ENCODE results near the gene PTPN3.

Gene PTPN3

GRCh38 chr9:109506097-109506712 lies 8.1 kb upstream of the PTPN3 start:
- no peak for DNase-seq (ENCODE audit: low read depth)

DNA sequence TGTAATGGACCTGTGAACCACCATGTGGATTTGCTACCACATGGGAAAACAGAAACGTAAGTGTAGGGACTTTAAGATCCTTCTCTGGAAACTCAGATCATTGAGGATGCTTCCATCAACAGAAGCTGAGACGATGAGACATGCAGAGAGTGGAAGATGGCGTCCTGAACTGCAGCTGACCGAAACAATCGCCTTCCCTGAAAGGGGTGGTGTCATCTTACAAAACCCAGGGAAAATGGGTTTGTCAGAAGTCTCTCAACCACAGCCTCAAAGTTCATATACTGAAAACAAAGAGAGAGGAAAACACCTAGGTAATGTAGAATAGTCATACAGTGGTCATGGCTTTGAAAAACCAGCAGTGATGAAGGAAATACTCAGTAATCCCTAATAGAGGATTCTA lies 6.6 kb upstream of the PTPN3 start:
- no peak for DNase-seq (ENCODE audit: low read depth)

DNA sequence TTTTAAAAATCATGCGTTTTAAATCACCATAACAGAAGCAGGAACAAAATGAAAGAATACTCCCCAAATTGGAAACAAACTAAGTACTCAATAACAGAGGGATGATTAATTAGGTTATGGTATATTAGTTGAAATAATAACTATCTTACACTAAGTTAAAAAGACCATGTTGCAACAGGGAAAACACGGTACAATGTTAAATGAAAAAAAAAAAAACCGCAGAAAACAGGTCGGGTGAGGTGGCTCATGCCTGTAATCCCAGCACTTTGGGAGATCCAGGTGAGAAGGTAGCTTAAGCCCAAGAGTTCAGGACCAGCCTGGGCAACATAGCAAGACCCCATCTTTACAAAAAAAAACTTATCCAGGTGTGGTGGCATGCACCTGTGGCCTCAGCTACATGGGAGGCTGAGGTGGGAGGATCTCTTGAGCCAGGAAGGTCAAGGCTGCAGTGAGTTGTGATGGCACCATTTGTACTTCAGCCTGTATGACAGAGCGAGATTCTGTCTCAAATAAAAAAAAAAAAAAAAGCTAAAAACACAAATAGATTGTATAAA lies 2.4 kb upstream of the PTPN3 start:
- DNase-seq (ENCODE audit: low read depth): no peak

DNA sequence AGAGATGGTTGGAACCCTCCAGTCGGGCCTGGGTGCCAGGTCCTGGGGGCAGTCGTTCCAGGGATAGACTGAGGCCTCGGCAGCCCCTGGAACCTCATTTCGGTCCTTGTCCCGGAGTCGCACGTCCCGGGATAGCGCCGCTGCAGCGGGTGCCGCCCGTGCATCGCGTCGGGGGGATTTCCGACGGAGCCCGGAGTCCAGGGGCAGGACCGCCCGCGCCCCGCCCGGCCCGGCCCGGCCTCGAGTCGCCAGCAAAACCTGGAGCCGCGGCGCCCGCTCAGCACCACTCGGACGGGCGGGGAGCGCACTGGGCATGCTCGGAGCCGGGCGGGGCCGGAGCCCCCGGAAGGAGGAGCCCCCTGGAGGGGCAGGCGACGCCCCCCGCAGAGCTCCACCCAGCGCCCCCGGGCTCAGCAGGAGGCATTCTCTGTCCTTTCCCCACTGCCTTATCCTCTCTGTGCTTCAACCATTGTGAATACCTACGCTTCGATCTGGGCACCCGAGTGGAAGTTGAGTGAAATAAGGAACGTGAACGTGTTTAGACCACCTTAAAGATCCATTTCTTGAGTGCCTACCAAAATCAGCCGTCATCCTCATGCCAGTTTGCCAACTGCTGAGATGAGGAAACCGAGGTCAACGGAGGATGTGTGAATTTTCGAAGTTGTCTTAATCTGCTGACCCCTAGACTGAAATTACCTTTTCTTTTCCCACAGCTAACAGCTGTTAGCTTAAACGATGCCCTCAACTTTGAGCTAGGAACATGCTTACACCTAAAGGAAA lies 1.7 kb upstream of the PTPN3 start:
- no peak for DNase-seq (ENCODE audit: low read depth)

- DNase-seq (ENCODE audit: low read depth): no peak
These were observed 1.1 kb upstream of the PTPN3 start for GRCh38 chr9:109499093-109499630.

GRCh38 chr9:109497226-109498153 lies 617 bp downstream of the PTPN3 start:
- DNase-seq (ENCODE audit: low read depth): no peak

DNA sequence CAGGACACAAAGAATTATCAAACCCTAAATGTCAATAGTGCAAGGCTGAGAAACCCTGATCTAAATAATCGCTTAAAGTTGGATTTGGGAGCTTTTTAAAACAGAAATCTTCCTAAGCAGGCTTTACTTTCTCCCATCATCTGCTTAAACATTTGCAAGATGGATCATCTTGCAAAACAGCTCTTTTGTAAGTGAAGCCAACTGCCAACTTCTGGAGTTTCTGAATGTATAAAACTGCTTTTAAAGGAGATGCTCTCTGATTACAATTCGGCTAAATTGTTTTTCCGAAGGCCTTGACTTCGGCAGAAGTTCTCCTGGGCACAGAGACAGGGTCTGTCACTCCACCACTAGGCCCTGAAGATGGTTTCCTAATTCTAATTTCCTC lies 1.3 kb downstream of the PTPN3 start:
- DNase-seq (ENCODE audit: low read depth): no peak

- DNase-seq (ENCODE audit: low read depth): no peak
These were observed 1.9 kb downstream of the PTPN3 start for GRCh38 chr9:109496218-109496617.

- no peak for DNase-seq (ENCODE audit: low read depth)
These were observed 4.5 kb downstream of the PTPN3 start for GRCh38 chr9:109493648-109494047.

GRCh38 chr9:109491590-109491989 lies 6.5 kb downstream of the PTPN3 start:
- DNase-seq (ENCODE audit: low read depth): no peak

GRCh38 chr9:109488791-109489492 lies 9.2 kb downstream of the PTPN3 start:
- DNase-seq (ENCODE audit: low read depth): no peak

DNA sequence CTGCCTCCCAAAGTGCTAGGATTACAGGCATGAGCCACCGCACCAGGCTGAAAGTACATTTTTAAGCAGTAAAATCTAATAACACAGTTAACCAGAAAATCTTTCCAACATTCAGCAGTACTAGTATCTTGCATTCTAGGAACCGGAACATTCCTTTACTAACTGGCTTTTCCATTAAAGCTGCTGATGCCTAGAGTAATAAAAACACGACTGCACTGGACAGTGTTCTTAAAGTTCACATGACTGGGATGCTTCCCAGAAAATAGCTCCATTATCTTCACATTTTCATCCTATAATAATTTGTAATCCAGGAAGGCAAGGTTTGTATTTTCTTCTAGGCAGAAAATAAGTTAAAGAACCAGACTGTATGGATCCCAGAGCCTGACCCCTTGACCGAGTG lies 9.8 kb downstream of the PTPN3 start:
- no peak for DNase-seq (ENCODE audit: low read depth)

GRCh38 chr9:109487247-109487646 lies 10.9 kb downstream of the PTPN3 start:
- no peak for DNase-seq (ENCODE audit: low read depth)

GRCh38 chr9:109483744-109484429 lies 14.2 kb downstream of the PTPN3 start:
- no peak for DNase-seq (ENCODE audit: low read depth)

DNA sequence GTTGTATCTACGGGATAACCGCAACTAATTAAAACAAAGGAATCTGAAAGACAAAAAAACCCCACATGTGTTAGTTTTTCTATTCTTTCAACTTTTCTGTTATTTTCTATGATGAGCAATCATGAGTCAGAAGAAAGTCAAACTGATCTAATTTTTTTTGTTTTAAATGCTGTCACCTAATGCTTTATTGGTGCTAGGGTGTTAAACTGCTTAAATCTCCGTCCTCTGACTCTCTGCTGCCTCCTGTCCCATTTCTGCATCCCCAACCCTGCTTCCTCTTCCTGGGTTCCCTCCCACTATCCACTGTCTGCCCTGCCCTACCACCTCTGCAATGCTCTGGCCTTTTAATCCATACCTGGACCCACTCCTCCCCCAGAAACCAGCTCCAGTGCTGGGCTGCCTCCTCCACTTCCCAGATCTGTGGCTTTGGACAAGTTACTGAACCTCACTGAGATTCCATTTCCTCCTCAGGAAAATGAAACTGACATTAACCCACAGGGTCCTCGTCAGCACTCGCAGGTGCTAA lies 15.7 kb downstream of the PTPN3 start:
- no peak for DNase-seq (ENCODE audit: low read depth)

DNA sequence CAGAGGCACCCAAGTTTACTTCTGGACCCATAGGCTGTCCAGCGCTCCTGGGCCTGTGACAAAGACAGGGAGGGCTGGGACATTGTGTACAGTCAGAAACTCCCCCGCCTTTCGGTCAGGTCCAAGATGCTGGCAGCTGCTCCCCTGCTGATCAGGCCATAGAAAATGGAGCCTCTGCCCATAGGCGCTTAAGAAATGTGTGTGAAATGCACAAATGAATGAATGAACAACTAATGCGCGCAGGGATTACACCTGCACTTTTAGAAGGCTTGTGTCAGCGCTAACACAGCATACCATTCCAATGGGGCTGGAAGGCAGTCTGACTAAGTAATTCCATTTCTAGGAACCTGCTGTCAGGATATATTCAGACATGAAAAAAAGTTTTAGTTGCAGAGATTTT lies 16.3 kb downstream of the PTPN3 start:
- no peak for DNase-seq (ENCODE audit: low read depth)

GRCh38 chr9:109479822-109480221 lies 18.3 kb downstream of the PTPN3 start:
- DNase-seq (ENCODE audit: low read depth): no peak

DNA sequence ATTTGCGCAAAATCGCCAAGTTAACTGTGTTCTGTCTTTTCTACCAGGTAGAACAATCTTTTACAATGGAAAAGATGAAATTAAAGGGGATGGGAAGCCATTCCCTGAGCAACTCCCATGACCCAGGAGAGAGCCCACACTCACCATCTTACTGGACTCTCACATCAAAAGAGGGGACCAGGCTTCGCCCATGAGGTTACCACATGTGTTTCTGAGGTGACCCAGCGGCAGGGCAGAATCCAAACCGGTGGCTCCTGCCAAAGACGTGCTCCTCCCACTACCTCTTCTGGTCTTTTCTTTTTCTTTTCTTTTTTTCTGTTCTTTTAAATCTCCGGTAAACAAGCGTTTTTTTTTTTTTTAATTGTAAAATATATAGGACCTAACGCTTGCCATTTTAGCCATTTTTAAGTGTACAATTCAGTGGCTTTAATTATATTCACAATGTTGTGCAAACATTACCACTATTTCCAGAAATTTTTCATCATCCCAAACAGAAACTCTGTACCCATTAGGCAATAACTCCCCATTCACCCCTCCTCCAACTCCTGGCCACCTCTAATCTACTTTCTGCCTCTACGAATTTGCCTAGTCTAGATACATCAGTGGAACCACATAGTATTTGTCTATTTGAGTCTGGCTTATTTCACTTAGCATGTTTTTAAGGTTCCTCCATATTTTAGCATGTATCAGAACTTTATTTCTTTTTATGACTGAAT lies 19.3 kb downstream of the PTPN3 start:
- no peak for DNase-seq (ENCODE audit: low read depth)

DNA sequence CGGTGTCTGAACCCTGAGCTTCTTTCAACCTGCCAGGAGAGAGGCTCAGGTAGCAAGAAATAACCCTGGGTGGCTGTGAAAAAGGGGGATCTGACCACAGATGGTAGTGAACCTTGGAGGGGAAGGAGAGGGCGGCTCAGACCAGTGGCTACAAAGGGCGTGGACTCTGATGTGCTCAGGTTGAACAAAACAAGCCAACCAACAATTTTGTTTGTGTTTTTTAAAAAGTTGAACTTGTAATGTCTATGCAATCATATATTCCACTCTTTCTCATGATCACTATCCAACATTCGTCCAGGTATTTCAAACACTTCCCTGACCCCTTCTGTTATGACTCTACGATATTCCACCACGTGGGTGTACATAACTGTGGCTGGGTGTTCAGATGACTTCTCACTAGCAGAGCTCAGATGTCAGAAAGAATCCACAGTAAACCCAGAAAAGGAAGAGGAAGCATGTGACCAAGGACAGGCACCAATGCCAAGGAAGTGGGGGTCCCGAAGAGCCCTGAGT lies 20.0 kb downstream of the PTPN3 start:
- no peak for DNase-seq (ENCODE audit: low read depth)

All from stimulated activated CD8-positive, alpha-beta memory T cell treated with anti-CD3 and anti-CD28 coated beads, Interleukin-7, amount 100 ng/mL, for 24 hours (primary cell).